Nucleus accumbens (tissue), 56 donors: ENCODE results near the gene FBXO11.

Experiments
- DNase-seq, 56 donors: peaks; one replicate each; lab custom pipeline; 2025; lab: John Stamatoyannopoulos, UW

Gene FBXO11

DNA sequence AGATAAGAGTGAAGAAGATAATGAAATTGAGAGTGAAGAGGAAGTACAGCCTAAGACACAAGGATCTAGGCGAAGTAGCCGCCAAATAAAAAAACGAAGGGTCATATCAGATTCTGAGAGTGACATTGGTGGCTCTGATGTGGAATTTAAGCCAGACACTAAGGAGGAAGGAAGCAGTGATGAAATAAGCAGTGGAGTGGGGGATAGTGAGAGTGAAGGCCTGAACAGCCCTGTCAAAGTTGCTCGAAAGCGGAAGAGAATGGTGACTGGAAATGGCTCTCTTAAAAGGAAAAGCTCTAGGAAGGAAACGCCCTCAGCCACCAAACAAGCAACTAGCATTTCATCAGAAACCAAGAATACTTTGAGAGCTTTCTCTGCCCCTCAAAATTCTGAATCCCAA is 107.7 kb downstream of the FBXO11 start:
- peak in 2 of 56 donors; percentile 1 to 10 for DNase-seq

DNA sequence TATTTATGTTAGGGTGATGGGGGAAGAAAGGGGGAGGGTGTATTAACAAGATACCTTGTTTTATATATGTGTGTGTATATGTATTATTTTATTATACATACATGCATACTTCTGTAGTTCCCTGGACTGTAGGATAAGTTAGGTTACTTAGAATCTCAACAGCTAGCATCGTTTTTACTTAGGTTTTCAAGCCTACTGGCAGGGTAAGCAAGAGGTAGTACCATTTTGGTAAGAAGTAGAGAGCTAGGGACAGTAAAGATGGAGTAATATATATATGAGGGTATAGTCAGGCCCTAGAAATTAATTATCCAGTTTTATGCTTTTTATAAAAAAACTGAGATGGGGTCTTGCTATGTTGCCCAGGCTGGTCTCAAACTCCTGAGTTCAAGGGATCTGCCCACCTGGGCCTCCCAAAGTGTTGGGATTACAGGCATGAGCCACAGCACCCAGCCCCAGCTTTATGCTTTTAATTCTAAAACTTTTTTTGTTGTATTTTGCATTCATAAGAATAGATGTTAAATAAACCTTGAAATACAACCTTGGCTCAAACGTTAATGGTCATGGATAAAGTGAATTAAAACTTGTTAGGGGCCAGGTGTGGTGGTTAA is 110.1 kb downstream of the FBXO11 start:
- no peak for DNase-seq

DNA sequence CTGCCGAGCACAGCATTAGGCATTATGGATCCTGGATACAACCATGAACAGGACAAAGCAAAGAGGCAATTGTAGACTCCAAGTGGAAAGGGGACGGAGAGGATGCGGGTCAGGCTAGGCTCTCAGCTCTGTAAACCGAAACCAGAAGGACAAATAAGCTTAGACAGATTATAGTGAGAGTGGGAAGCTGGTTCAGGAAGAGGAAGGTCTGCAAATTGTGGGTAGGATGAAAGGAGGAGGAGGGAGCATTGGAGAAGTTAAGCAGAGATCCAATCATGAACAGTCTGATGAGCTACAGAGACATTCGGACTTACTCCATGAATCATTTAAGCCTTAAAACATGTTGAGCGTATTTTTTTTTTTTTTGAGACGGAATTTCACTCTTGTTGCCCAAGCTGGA is 120.3 kb downstream of the FBXO11 start:
- peak in 1 of 56 donors; percentile 11 for DNase-seq

DNA sequence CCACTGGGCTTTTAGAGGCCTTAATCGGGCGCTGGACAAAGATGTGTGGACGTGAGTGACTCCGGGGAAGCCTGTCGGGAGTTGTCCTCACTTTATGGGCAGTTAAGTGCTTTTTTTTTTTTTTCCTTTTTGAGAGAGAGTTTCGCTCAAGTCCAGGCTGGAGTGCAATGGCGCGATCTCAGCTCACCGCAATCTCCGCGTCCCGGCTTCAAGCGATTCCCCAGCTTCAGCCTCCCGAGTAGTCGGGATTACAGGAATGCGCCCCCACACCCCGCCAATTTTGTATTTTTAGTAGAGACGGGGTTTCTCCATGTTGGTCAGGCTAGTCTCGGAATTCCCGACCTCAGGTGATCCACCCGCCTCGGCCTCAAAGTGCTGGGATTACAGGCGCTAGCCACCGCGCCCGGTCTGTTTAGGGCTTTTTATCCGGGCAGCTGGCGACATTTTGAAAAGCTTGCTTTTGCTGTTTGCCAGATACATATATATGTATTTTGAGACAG is 121.9 kb downstream of the FBXO11 start:
- peak in 2 of 56 donors; percentile 10 to 33 for DNase-seq

DNA sequence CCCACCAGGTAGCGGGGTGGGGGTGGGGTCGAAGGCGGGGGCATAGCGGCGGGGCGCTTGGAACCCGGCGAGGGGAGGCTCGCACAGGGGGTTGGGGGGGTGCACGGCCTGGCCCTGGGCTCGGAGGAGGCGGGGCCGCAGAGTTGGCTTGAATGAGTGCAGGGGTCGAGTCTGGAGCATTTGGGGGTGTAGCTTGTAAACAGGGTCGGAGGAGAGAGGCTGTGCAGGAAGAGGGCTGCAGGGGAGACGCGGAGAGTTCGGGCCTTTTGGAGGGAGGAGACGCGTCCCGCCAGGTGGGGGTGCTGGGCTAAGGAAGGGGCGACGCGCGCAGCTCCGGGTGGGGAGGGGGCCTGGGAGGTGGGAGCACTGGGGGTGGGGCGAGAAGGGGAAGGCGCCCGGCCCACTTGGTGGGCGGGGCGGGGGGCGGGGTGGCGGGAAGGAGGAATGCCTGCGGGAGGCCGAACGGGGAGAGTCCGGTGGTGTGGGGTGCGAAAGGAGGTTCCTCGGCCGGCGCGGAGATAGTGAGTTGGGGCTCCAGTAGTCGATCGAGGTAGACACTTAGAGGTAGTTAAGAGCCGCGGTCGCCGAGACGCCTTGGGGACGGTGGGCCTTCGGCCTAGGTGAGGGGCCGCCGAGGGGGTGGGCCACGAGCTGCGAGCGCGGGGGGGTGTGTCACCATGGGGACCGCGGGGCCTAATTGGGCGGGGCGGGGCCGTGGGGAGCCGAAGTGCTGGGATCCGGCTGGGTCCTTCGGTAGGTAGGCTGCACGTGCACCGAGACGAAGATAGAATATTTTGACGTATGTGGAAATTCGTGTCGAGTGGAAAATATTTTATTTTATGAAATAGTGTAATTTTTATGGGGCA is 122.6 kb downstream of the FBXO11 start:
- peak in 46 of 56 donors; percentile 4 to 81 (median 56) for DNase-seq

DNA sequence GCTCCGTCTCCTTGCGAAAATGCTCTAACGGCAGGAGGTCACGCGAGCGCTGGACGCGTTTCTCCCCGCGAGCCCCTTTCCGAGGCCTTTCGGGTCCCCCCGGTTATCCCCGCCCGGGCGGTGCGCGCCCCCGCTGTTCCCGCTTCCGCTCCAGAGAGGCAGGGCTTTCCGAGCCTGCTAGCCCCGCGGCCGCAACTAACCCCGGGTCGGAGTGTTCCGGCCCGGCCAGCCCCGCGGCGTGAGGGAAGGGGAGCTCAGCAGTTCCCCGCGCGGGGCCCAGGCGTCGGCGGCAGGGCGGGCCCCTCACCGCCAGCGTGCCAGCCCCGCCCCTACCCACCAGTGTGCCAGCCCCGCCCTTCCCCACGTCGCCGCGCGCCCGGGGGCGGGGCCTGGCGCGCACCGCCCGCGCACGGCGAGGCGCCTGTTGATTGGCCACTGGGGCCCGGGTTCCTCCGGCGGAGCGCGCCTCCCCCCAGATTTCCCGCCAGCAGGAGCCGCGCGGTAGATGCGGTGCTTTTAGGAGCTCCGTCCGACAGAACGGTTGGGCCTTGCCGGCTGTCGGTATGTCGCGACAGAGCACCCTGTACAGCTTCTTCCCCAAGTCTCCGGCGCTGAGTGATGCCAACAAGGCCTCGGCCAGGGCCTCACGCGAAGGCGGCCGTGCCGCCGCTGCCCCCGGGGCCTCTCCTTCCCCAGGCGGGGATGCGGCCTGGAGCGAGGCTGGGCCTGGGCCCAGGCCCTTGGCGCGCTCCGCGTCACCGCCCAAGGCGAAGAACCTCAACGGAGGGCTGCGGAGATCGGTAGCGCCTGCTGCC is 123.4 kb downstream of the FBXO11 start, which contains the start of gene MSH6:
Gene MSH6 (plus strand): TSS at position 475 of the 815 bp plus-strand sequence. CDS start 89 bp downstream, at position 564.
- peak; percentile 58 to 95 (median 86) for DNase-seq

DNA sequence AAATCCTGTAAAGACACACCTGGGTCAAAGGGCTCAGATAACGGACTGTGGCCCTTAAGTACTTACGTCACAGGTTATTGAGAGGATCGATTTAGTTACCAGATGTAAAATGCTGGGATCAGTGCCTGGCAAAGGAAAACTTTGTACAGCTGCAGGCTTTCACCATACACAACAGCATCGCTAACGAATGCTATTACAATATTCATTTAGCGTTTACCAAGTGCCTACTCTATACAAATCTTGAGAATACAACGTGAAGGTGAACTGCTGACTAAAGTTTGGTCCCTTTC is 124.0 kb downstream of the FBXO11 start:
- no peak for DNase-seq

DNA sequence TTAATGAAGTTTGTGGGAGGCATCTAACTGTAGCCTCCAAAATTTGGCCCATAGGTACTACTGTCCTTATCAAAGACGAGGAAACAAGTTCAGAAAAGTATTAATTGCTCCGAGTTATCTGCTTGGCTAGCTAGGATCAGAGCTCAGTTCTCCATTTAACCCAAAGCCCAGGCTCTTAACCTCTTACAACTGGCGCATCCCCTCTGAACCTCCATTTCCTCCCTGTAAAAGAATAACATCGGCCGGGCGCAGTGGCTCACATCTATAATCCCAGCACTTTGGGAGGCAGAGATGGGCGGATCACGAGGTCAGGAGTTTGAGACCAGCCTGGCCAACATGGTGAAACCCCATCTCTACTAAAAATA is 126.9 kb downstream of the FBXO11 start:
- DNase-seq, result no peak

DNA sequence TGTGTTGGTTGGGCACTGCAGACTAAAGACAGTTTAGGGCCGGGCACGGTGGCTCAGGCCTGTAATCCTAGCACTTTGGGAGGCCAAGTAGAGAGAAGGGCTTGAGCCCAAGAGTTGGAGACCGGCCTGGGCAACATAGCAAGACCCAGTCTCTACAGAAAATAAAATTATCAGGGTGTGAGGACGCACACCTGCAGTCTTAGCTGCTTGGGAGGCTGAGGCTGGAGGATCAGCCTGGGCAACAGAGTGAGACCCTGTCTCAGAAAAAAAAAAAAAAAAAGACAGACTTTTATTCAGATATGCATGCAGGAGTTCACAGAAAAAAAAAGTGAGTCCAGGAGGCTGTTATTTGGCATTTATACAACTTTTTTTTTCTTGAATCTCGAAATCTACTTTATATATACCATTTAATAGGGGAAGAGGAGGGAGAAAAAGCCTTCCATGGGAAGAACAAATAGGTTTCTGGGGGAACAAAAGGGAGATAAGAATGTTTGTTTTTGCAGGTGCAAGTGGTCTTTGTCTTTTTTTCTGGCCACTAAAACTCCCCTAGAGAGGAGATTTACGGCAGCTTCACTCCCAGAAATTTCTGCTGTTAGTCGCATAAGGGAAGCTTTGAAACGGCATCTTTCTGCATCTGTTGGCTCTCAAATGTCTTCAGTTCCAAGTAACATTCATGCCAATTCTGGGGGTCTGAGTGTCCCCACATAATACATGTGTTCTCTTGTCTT is 127.4 kb downstream of the FBXO11 start:
- no peak for DNase-seq

DNA sequence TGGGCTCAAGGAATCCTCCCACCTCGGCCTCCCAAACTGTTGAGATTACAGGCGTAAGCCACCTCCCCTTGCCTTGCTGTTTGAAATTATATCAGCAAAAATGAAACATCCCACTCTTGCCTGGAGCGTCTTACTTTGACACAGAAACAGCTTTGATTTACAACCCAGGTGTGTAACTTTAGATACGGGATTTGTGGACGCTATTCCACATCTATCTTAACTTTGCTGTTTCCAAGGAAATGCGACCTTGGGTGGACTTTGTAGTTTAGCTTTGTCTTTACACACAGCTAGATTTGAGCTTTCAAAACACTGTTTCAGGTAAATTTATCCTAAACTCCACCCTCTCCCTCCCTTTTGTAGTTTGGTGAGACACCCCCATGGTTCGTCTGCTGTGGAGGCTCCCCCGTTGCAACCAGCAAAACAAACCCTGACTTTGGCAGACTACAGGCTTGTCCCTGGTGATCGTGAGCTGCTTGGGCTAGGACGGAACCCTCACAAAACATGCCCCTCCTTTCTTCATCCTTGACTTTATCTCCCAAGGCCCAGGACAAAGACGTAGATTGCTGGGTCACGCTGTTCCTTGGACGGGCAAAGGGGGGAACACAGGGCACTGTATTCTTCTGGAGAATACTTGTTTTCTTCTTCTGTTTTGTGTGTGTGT is 128.9 kb downstream of the FBXO11 start:
- no peak for DNase-seq

DNA sequence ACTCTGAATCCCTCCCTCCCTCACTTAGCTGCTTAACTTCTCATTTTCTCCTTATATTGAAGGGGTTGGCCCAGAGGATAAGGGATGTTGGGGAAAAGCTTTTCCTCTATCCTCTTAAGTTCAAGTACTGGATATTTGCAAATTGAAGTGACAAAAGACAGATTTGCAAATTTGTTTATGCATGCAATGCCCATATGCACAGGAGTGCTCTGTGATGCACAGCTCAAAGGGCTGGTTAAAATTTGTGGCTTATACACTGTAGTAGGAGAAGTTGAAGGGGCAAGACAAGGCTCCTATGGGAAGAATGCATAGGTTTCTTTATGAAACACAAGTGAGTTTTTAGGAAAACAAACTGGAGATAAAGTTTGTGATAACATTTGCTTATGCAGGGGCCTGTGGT is 131.7 kb downstream of the FBXO11 start:
- no peak for DNase-seq

DNA sequence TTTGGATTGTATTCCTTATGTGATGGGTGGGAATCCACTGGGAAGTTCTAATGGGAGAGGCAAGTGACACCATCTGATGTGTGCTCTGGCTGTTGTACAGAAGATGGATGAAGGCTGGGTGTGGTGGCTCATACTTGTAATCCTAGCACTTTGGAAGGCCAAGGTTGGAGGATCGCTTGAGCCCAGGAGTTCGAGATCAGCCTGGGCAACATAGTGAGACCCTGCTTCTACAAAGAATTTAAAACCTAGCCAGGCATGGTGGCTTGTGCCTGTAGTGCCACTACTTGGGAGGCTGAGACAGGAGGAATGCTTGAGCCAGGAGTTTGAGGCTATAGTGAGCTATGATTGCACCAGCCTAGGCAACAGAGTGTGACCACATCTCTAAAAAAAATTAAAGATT is 134.0 kb downstream of the FBXO11 start:
- no peak for DNase-seq

DNA sequence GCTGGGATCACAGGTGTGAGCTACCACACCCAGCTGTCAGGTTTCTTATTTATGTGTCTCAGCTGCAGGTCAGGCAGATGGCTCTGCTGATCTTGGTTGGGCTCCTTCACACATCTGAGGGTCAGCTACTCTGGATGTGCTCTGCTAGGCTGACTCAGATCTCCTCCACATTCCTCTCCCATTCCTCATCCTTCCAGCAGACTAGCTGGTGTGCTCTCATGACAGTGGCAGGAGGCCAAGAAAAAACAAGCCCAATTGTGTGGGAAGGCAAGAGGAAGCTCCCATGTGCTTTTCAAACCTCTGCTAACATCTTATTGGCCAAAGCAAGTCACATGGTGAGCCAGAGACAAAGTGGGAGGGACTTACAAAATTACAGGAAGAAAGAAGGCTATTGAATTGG is 135.1 kb downstream of the FBXO11 start:
- peak in 39 of 56 donors; percentile 3 to 84 (median 49) for DNase-seq

DNA sequence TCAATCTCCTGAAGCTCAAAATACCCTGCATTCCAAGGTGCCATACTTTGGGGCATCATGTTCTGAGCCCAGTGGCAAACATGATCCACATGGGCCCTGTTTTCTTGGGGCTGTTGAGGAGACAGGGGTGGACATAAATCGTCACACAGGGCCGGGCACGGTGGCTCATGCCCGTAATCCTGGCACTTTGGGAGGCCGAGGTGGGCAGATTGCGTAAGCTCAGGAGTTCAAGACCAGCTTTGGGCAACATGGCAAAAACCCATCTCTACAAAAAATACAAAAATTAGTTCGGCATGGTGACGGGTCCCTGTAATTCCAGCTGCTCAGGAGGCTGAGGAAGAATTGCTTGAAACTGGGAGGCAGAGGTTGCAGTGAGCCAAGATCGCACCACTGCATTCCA is 137.0 kb downstream of the FBXO11 start:
- DNase-seq, result no peak

DNA sequence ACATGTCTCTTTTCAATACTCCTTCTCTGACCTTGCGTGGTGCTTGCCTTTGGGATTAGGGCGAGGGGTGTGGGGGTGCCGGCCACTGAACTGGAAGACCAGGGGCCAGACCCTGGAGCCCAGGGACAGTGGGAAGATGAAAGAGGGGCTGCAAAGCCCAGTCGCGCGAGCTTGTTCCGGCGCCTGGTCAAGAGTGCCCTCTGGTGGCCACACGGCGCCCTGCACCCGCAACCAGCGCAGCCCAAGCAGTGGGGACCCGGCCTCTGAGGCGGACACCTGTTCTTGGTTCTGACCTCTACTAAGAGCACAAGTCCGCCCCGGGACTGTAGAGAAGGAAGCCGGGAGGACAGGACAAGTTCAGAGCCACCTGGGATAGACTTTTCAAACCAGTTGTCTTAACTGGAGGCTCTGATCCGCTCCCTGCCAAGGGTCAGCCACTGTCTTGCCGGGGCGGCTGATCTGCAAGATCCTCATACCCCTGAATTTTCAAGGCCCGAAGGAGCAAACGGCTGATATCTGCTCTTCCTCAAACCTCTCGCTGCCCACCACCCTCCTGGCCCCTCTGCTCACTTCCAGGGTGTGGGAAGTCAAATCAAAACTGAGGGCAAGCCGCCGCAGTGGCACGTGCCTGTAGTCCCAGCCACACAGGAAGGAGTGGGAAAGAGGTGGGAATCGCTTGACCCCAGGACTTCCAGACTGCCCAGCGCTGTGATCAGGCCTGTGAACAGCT is 138.3 kb downstream of the FBXO11 start:
- DNase-seq, result peak in 48 of 56 donors; percentile 10 to 78 (median 54)

DNA sequence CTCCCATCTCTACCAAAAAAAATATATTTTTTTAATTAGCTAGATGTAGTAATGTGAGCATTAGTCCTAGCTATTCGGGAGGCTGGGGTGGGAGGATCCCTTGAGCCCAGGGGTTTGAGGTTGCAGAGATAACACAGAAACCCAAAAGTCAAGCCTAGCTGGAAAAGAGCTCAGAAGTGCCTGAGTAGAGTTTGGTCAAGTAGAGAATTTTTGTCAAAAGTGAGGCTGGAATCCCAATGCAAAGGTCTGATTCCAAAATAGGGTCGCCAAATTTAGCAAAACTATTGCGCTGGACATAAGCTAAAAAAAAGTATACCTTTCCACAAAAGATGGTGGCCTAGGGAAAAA is 138.8 kb downstream of the FBXO11 start:
- no peak for DNase-seq

DNA sequence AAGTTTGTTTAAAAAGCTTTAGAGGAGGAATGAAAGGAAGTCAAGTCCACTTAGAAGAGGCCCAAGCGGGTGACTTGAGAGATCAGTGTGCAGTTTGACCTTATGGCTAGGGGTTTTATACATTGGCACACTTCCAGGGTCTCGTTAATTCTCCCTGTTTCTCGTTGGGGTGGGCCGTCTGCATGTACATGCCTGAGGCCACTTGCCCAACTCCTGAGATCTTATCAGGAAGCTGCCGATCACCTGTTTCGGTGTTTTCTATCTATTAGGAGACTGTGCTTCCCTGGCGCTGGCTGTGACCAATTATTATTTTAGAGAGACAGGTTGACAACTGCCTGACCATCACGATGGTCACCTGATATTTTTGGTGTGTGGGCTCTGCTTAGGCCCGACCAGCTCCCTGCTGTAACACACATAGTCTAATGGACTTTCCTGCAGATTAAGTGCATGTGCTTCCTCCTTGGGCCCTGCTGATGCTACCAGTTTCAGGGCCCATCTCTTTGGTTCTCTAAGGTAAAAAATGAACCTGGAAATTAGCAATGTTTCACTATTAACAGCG is 154.4 kb downstream of the FBXO11 start:
- peak in 7 of 56 donors; percentile 16 to 58 (median 36) for DNase-seq

DNA sequence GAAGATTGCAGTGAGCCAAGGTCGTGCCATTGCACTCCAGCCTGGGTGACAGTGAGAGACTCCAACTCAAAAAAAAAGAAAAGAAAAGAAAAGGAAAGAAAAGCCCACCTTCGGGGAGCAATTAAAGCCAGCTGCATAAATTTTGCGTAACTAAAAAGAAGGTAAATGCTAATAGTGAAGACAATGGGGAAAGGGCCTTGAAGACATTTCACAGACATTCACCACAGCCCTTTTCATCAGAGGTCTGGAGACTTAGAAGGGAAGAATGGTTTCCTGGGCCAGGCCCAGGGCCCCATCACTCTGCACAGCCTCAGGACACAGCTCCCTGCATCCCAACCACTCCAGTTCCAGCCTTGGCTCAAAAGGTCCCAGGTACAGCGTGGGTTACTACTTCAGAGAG is 158.4 kb downstream of the FBXO11 start:
- DNase-seq, result no peak

DNA sequence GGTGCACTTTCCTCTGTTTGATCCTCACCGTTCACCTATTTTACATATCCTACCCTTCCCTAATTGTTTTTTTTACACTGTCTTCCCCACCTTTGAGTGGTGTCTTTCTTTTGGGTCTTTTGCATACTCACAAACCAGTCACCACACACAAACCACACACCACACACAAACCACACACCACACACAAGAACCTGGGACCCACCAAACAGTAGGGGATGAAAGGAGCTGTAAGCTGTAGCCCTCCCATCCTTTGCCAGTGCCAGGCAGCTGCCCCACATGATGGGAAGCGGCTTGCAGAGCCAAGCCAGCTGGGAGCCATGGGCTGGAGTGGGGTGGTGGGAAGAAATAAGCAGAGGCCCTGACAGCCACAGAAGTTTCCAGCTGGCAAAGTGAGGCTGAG is 162.2 kb downstream of the FBXO11 start:
- DNase-seq, result no peak
